Measurements from ENCODE around the gene RNASET2. TPM values are rescaled to one million over a fixed set of nuclear protein-coding genes. Genes with fewer than 3 reads are reported as not detected.

RNASET2 gene
- total RNA-seq, 1 experiment from 2014 or later, result 10.3 TPM

- H3K27ac Mint-ChIP-seq (ENCODE audit: low read depth, unreplicated experiment), result no peak overlapping the region
- ChIA-PET POLR2A (interaction anchor here (0.6 to 1.5 kb wide), 4 partner anchors 32 to 365 kb away, joined by 3 to 6 read pairs (median 4); partner anchors contain the start of gene RNASET2), CTCF (interaction anchor here (0.6 to 3.4 kb wide), 22 partner anchors 9 to 697 kb away, joined by 3 to 65 read pairs (median 5); partner anchors contain the start of gene RNASET2)
- no peak overlapping the region for H3K4me3 Mint-ChIP-seq (ENCODE audit: unreplicated experiment)
- intact Hi-C loops (cut with micrococcal nuclease), result loop anchor here (1.0 kb wide), 2 partner anchors 202 to 213 kb away; no protein-coding TSS in a partner anchor
- H3K27me3 Mint-ChIP-seq (ENCODE audit: insufficient read depth, unreplicated experiment), result no peaks in the 10 kb centered on the region
- no peak for DNase-seq (ENCODE audit: unreplicated experiment)
- TF ChIP-seq, protein P1, sequence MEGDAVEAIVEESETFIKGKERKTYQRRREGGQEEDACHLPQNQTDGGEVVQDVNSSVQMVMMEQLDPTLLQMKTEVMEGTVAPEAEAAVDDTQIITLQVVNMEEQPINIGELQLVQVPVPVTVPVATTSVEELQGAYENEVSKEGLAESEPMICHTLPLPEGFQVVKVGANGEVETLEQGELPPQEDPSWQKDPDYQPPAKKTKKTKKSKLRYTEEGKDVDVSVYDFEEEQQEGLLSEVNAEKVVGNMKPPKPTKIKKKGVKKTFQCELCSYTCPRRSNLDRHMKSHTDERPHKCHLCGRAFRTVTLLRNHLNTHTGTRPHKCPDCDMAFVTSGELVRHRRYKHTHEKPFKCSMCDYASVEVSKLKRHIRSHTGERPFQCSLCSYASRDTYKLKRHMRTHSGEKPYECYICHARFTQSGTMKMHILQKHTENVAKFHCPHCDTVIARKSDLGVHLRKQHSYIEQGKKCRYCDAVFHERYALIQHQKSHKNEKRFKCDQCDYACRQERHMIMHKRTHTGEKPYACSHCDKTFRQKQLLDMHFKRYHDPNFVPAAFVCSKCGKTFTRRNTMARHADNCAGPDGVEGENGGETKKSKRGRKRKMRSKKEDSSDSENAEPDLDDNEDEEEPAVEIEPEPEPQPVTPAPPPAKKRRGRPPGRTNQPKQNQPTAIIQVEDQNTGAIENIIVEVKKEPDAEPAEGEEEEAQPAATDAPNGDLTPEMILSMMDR (IDR thresholded peaks at IDR 0.05; ENCODE audit: unreplicated experiment), result no peak
- no peaks in the 10 kb centered on the region for H3K4me1 Mint-ChIP-seq (ENCODE audit: insufficient read depth, unreplicated experiment)
- BruUV-seq (replicated peaks), result no TSS peak
- H3K36me3 Mint-ChIP-seq (ENCODE audit: insufficient read depth, unreplicated experiment), result no peaks in the 10 kb centered on the region
- no peaks in the 10 kb centered on the region for H3K9me3 Mint-ChIP-seq (ENCODE audit: unreplicated experiment)
Measured at GRCh38 chr6:166988674-166989201, 32.4 kb upstream of the RNASET2 start.

DNA sequence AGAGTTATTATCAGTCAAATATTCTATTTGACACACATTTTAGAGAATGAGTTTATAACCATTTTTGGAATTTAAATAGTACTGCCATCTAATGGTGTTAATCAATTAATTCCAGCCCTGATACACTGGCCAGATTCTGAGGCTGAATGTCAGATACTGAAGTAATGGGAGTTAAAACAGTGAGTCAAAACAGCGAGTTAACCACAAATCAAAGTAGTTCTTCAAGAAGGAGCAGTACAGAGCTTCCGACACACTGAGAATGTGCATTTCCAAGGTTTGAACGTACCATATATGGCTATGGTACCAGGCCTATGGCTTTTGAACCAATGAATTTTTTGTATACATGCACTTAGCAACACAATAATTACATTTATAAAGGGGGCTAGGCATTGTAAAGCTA is 31.6 kb upstream of the RNASET2 start:
- no peak for DNase-seq (ENCODE audit: unreplicated experiment)
- Mint-ChIP-seq H3K4me1 (ENCODE audit: insufficient read depth, unreplicated experiment) (no peaks in the 10 kb centered on the region), H3K9me3 (ENCODE audit: unreplicated experiment) (no peaks in the 10 kb centered on the region), H3K4me3 (ENCODE audit: unreplicated experiment) (no peak overlapping the region), H3K36me3 (ENCODE audit: insufficient read depth, unreplicated experiment) (peaks cover 4% of the 10 kb centered on the region), H3K27me3 (ENCODE audit: insufficient read depth, unreplicated experiment) (no peaks in the 10 kb centered on the region), H3K27ac (ENCODE audit: low read depth, unreplicated experiment) (no peak overlapping the region)
- ChIA-PET POLR2A (interaction anchor here (1.5 kb wide), 1 partner anchor 214 kb away, joined by 6 read pairs; no protein-coding TSS in a partner anchor), CTCF (interaction anchor here (0.8 to 3.4 kb wide), 11 partner anchors 8 to 697 kb away, joined by 3 to 65 read pairs (median 6); no protein-coding TSS in a partner anchor)
- TF ChIP-seq, protein P1 (IDR thresholded peaks at IDR 0.05; ENCODE audit: unreplicated experiment), result no peak
- intact Hi-C loops (cut with micrococcal nuclease), result no loop called here
- no TSS peak for BruUV-seq (replicated peaks)

GRCh38 chr6:166987448-166987847 is 31.1 kb upstream of the RNASET2 start:
- BruUV-seq (replicated peaks), result no TSS peak

GRCh38 chr6:166980738-166981137 is 24.4 kb upstream of the RNASET2 start:
- H3K9me3 Mint-ChIP-seq (ENCODE audit: unreplicated experiment), result no peaks in the 10 kb centered on the region
- H3K36me3 Mint-ChIP-seq (ENCODE audit: insufficient read depth, unreplicated experiment), result peaks cover 12% of the 10 kb centered on the region
- no TSS peak for BruUV-seq (replicated peaks)
- no peak overlapping the region for H3K4me3 Mint-ChIP-seq (ENCODE audit: unreplicated experiment)
- TF ChIP-seq, protein P1 (IDR thresholded peaks at IDR 0.05; ENCODE audit: unreplicated experiment), result no peak
- no peak overlapping the region for H3K27ac Mint-ChIP-seq (ENCODE audit: low read depth, unreplicated experiment)
- ChIA-PET POLR2A (interaction anchor here (1.1 kb wide), 1 partner anchor 25 kb away, joined by 5 read pairs; the partner anchor contains the start of gene RNASET2), CTCF (interaction anchor here (0.7 to 1.3 kb wide), 3 partner anchors 9 to 19 kb away, joined by 3 to 10 read pairs (median 4); no protein-coding TSS in a partner anchor)
- no peak for DNase-seq (ENCODE audit: unreplicated experiment)
- H3K4me1 Mint-ChIP-seq (ENCODE audit: insufficient read depth, unreplicated experiment), result no peaks in the 10 kb centered on the region
- H3K27me3 Mint-ChIP-seq (ENCODE audit: insufficient read depth, unreplicated experiment), result no peaks in the 10 kb centered on the region
- intact Hi-C loops (cut with micrococcal nuclease), result no loop called here

More at GRCh38 chr6:166987448-166987847, 31.1 kb upstream of the RNASET2 start:
- H3K4me3 Mint-ChIP-seq (ENCODE audit: unreplicated experiment), result no peak overlapping the region
- no peak for DNase-seq (ENCODE audit: unreplicated experiment)
- TF ChIP-seq, protein P1 (IDR thresholded peaks at IDR 0.05; ENCODE audit: unreplicated experiment), result no peak
- CTCF ChIA-PET, result interaction anchor here (0.8 to 3.4 kb wide), 3 partner anchors 199 to 240 kb away, joined by 3 to 24 read pairs (median 4); no protein-coding TSS in a partner anchor
- no peak overlapping the region for H3K27ac Mint-ChIP-seq (ENCODE audit: low read depth, unreplicated experiment)
- H3K9me3 Mint-ChIP-seq (ENCODE audit: unreplicated experiment), result no peaks in the 10 kb centered on the region
- no peaks in the 10 kb centered on the region for H3K27me3 Mint-ChIP-seq (ENCODE audit: insufficient read depth, unreplicated experiment)
- intact Hi-C loops (cut with micrococcal nuclease), result no loop called here
- POLR2A ChIA-PET, result interaction anchor here (1.5 kb wide), 1 partner anchor 213 kb away, joined by 6 read pairs; no protein-coding TSS in a partner anchor
- H3K4me1 Mint-ChIP-seq (ENCODE audit: insufficient read depth, unreplicated experiment), result no peaks in the 10 kb centered on the region
- peaks cover 6% of the 10 kb centered on the region for H3K36me3 Mint-ChIP-seq (ENCODE audit: insufficient read depth, unreplicated experiment)

Data from MCF 10A (cell line).